GM18907 (cell line): Measurements from ENCODE around the gene CIDEC.
"Not testable (repeated sequence)": the region's sequence is repeated elsewhere in the genome, so short reads cannot be mapped to it uniquely, and the experiment has no call there.

Experiments
- ATAC-seq: cut with Tn5 transposase; IDR thresholded peaks from one replicate; pipeline ENCODE4 v1.9.1; 2021; ENCODE audit warnings: mild to moderate bottlenecking, moderate library complexity; ENCODE audit not compliant: unreplicated experiment

The CIDEC gene

GRCh38 chr3:9851383-9851782, 28.7 kb downstream of the CIDEC start:
- not testable (repeated sequence) for ATAC-seq

- not testable (repeated sequence) for ATAC-seq
Observed at GRCh38 chr3:9848860-9849259, 31.2 kb downstream of the CIDEC start.

- not testable (repeated sequence) for ATAC-seq
Observed at GRCh38 chr3:9847870-9848269, 32.2 kb downstream of the CIDEC start.

GRCh38 chr3:9846931-9847488, 33.0 kb downstream of the CIDEC start:
- ATAC-seq, result no peak

- no peak for ATAC-seq
Observed at GRCh38 chr3:9846231-9846630, 33.8 kb downstream of the CIDEC start.

- ATAC-seq, result peak; percentile 96
Observed at GRCh38 chr3:9843715-9844438, 36.2 kb downstream of the CIDEC start, which contains the start of gene RPUSD3. TSS of gene RPUSD3 (minus strand) at chr3:9844008. CDS start at chr3:9843990, 18 bp downstream.

- no peak for ATAC-seq
Observed at GRCh38 chr3:9841015-9841414, 39.0 kb downstream of the CIDEC start.

- no peak for ATAC-seq
Observed at GRCh38 chr3:9838856-9839255, 41.2 kb downstream of the CIDEC start.

GRCh38 chr3:9837701-9838582, 42.1 kb downstream of the CIDEC start:
- no peak for ATAC-seq

GRCh38 chr3:9834520-9835380, 45.3 kb downstream of the CIDEC start:
- ATAC-seq, result no peak

GRCh38 chr3:9833078-9833477, 47.0 kb downstream of the CIDEC start:
- no peak for ATAC-seq

- no peak for ATAC-seq
Observed at GRCh38 chr3:9831253-9831652, 48.8 kb downstream of the CIDEC start.

GRCh38 chr3:9828801-9829755, 51.0 kb downstream of the CIDEC start:
- no peak for ATAC-seq

- ATAC-seq, result no peak
Observed at GRCh38 chr3:9826815-9827573, 53.1 kb downstream of the CIDEC start.

- no peak for ATAC-seq
Observed at GRCh38 chr3:9825451-9826040, 54.5 kb downstream of the CIDEC start.

GRCh38 chr3:9820946-9821345, 59.1 kb downstream of the CIDEC start:
- ATAC-seq, result no peak

- no peak for ATAC-seq
Observed at GRCh38 chr3:9820543-9820942, 59.5 kb downstream of the CIDEC start.

GRCh38 chr3:9818666-9819335, 61.3 kb downstream of the CIDEC start:
- ATAC-seq, result no peak
